Caco-2 (cell line): ENCODE measurements around the gene KRTAP10-6. TPM values are rescaled to one million over a fixed set of nuclear protein-coding genes. Genes with fewer than 3 reads are reported as not detected.

Experiments used
- BruUV-seq: library from RNA; stranded (reverse); fragments of 400-500 nt; replicated peaks from 2 replicates; lab custom pipeline; 2021; lab: Mats Ljungman, UMichigan
- CTCF ChIA-PET: fragments of 300-600 bp; sonication (Branson Sonifier 250); formaldehyde crosslinking; loops from one replicate; lab custom pipeline; 2022; ENCODE audit warnings: antibody characterized with exemption; lab: Charles Lee
- POLR2A ChIA-PET: fragments of 300-600 bp; sonication (Branson Sonifier 250); formaldehyde crosslinking; loops from one replicate; lab custom pipeline; 2022; ENCODE audit warnings: antibody characterized with exemption; lab: Charles Lee
- DNase-seq, 2 experiments: peaks; one replicate each; pipeline versions ENCODE4 v3.0.0 to v3.0.0-alpha.2; 2020 to 2022
- H3K27me3 ChIP-seq: replicated peaks from 2 replicates; pipeline ENCODE4 v1.6.0; 2011; ENCODE audit warnings: low read length; ENCODE audit not compliant: control insufficient read depth, insufficient read depth
- H3K36me3 ChIP-seq: 2 replicates; pipeline ENCODE4 v1.5.1; 2011; ENCODE audit warnings: low read length; ENCODE audit not compliant: control insufficient read depth, insufficient read depth
- H3K4me1 ChIP-seq: fragments of 250-450 bp; sonication (Bioruptor Pico); 2 replicates; pipeline ENCODE4 v1.5.1; 2020; ENCODE audit warnings: mild to moderate bottlenecking
- H3K4me3 ChIP-seq: 2 replicates; pipeline ENCODE4 v1.5.1; 2011; ENCODE audit warnings: low read depth, mild to moderate bottlenecking, control low read depth, low read length
- H3K9me3 ChIP-seq: fragments of 250-450 bp; sonication (Bioruptor Pico); 2 replicates; pipeline ENCODE4 v1.5.1; 2020; ENCODE audit warnings: mild to moderate bottlenecking, moderate library complexity
- H3K27ac Mint-ChIP-seq: one replicate; pipeline ENCODE4 v1.8.0; 2022; ENCODE audit warnings: mixed read lengths; ENCODE audit not compliant: unreplicated experiment
- H3K27me3 Mint-ChIP-seq: one replicate; pipeline ENCODE4 v1.8.0; 2022; ENCODE audit warnings: mixed read lengths; ENCODE audit not compliant: insufficient read depth, unreplicated experiment
- H3K36me3 Mint-ChIP-seq: one replicate; pipeline ENCODE4 v1.8.0; 2022; ENCODE audit warnings: mild to moderate bottlenecking, mixed read lengths; ENCODE audit not compliant: insufficient read depth, unreplicated experiment
- H3K4me1 Mint-ChIP-seq: one replicate; pipeline ENCODE4 v1.8.0; 2022; ENCODE audit warnings: low read depth, mixed read lengths; ENCODE audit not compliant: unreplicated experiment
- H3K4me3 Mint-ChIP-seq: one replicate; pipeline ENCODE4 v1.8.0; 2022; ENCODE audit warnings: mild to moderate bottlenecking, moderate library complexity, mixed read lengths; ENCODE audit not compliant: unreplicated experiment
- H3K9me3 Mint-ChIP-seq: one replicate; pipeline ENCODE4 v1.8.0; 2022; ENCODE audit warnings: mixed read lengths; ENCODE audit not compliant: unreplicated experiment
- intact Hi-C: fragments of 100-400 bp; cut with micrococcal nuclease; formaldehyde crosslinking; loops from one replicate; pipeline ENCODE4 v1.10.0; 2022; ENCODE audit not compliant: unreplicated experiment
- total RNA-seq: library from RNA; stranded (reverse); gene quantifications from 2 replicates; pipeline ENCODE4 v1.2.3, GENCODE V29; 2022
- TF ChIP-seq, protein P1 (sequence below), 2 experiments: fragments of 200-600 bp in 1 of 2; IDR thresholded peaks; 1 replicate in 1 of 2; 2 replicates in 1 of 2; pipeline versions ENCODE4 v1.5.1 to v1.8.0; 2011 to 2022; ENCODE audit warnings: antibody characterized with exemption in 1 of 2, control low read depth in 1 of 2, inconsistent platforms in 1 of 2, low read depth in 1 of 2, low read length in 1 of 2, mild to moderate bottlenecking in 1 of 2, moderate library complexity in 1 of 2; ENCODE audit not compliant: insufficient read depth in 1 of 2, severe bottlenecking in 1 of 2, unreplicated experiment in 1 of 2

The KRTAP10-6 gene
- total RNA-seq, 1 experiment from 2014 or later, result not detected

GRCh38 chr21:44549525-44550211 is 42.6 kb downstream of the KRTAP10-6 start:
- POLR2A ChIA-PET, result no interaction called here
- Histone ChIP-seq H3K9me3 (peaks cover 6% of the 10 kb centered on the region), H3K4me3 (no peak overlapping the region), H3K27me3 (no peaks in the 10 kb centered on the region; the same call in 1 of the 2 replicates), H3K4me1 (0 out of 2 replicates have a peak, but pooled peaks cover 3% of the 10 kb centered on the region), H3K36me3 (no peaks in the 10 kb centered on the region)
- TF ChIP-seq, protein P1, sequence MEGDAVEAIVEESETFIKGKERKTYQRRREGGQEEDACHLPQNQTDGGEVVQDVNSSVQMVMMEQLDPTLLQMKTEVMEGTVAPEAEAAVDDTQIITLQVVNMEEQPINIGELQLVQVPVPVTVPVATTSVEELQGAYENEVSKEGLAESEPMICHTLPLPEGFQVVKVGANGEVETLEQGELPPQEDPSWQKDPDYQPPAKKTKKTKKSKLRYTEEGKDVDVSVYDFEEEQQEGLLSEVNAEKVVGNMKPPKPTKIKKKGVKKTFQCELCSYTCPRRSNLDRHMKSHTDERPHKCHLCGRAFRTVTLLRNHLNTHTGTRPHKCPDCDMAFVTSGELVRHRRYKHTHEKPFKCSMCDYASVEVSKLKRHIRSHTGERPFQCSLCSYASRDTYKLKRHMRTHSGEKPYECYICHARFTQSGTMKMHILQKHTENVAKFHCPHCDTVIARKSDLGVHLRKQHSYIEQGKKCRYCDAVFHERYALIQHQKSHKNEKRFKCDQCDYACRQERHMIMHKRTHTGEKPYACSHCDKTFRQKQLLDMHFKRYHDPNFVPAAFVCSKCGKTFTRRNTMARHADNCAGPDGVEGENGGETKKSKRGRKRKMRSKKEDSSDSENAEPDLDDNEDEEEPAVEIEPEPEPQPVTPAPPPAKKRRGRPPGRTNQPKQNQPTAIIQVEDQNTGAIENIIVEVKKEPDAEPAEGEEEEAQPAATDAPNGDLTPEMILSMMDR (IDR thresholded peaks at IDR 0.05; ENCODE audit: insufficient read depth in 1 of 2, low read depth in 1 of 2, low read length in 1 of 2, severe bottlenecking in 1 of 2, unreplicated experiment in 1 of 2), result no peak
- no peak overlapping the region for H3K4me3 Mint-ChIP-seq
- no peak overlapping the region for H3K27ac Mint-ChIP-seq
- H3K4me1 Mint-ChIP-seq, result no peaks in the 10 kb centered on the region
- no peaks in the 10 kb centered on the region for H3K36me3 Mint-ChIP-seq
- intact Hi-C loops, result no loop called here
- H3K27me3 Mint-ChIP-seq, result peaks cover 3% of the 10 kb centered on the region
- CTCF ChIA-PET, result no interaction called here
- DNase-seq, result no peak
- BruUV-seq, result no TSS peak
- peaks cover 18% of the 10 kb centered on the region for H3K9me3 Mint-ChIP-seq

- Mint-ChIP-seq H3K4me3 (no peak overlapping the region), H3K36me3 (no peaks in the 10 kb centered on the region), H3K27me3 (peaks cover 3% of the 10 kb centered on the region), H3K9me3 (peaks cover 18% of the 10 kb centered on the region), H3K27ac (no peak overlapping the region), H3K4me1 (no peaks in the 10 kb centered on the region)
- peaks cover 6% of the 10 kb centered on the region for H3K9me3 ChIP-seq
- intact Hi-C loops, result no loop called here
- H3K36me3 ChIP-seq, result no peaks in the 10 kb centered on the region
- ChIA-PET POLR2A (no interaction called here), CTCF (no interaction called here)
- TF ChIP-seq, protein P1 (IDR thresholded peaks at IDR 0.05; ENCODE audit: insufficient read depth in 1 of 2, low read depth in 1 of 2, low read length in 1 of 2, severe bottlenecking in 1 of 2, unreplicated experiment in 1 of 2), result no peak
- DNase-seq, result no peak
- no peak overlapping the region for H3K4me3 ChIP-seq
- H3K27me3 ChIP-seq, result no peaks in the 10 kb centered on the region; the same call in 1 of the 2 replicates
- BruUV-seq, result no TSS peak
- 0 out of 2 replicates have a peak, but pooled peaks cover 3% of the 10 kb centered on the region for H3K4me1 ChIP-seq
Measured at GRCh38 chr21:44548922-44549321, 43.4 kb downstream of the KRTAP10-6 start.

- Histone ChIP-seq H3K4me3 (no peak overlapping the region), H3K9me3 (peaks cover 6% of the 10 kb centered on the region), H3K36me3 (no peaks in the 10 kb centered on the region), H3K4me1 (0 out of 2 replicates have a peak, but pooled peaks cover 3% of the 10 kb centered on the region), H3K27me3 (no peaks in the 10 kb centered on the region)
- H3K27ac Mint-ChIP-seq, result no peak overlapping the region
- TF ChIP-seq, protein P1 (IDR thresholded peaks at IDR 0.05; ENCODE audit: insufficient read depth in 1 of 2, low read depth in 1 of 2, low read length in 1 of 2, severe bottlenecking in 1 of 2, unreplicated experiment in 1 of 2), result no peak
- POLR2A ChIA-PET, result no interaction called here
- CTCF ChIA-PET, result no interaction called here
- no peaks in the 10 kb centered on the region for H3K36me3 Mint-ChIP-seq
- DNase-seq, result no peak
- no TSS peak for BruUV-seq
- no peaks in the 10 kb centered on the region for H3K4me1 Mint-ChIP-seq
- intact Hi-C loops, result no loop called here
- peaks cover 3% of the 10 kb centered on the region for H3K27me3 Mint-ChIP-seq
- no peak overlapping the region for H3K4me3 Mint-ChIP-seq
- peaks cover 18% of the 10 kb centered on the region for H3K9me3 Mint-ChIP-seq
Measured at GRCh38 chr21:44548381-44548780, 43.9 kb downstream of the KRTAP10-6 start.
